Measurements from ENCODE around the gene PMPCB.
"Not testable (repeated sequence)": the region's sequence is repeated elsewhere in the genome, so short reads cannot be mapped to it uniquely, and the experiment has no call there.

PMPCB gene, protein sequence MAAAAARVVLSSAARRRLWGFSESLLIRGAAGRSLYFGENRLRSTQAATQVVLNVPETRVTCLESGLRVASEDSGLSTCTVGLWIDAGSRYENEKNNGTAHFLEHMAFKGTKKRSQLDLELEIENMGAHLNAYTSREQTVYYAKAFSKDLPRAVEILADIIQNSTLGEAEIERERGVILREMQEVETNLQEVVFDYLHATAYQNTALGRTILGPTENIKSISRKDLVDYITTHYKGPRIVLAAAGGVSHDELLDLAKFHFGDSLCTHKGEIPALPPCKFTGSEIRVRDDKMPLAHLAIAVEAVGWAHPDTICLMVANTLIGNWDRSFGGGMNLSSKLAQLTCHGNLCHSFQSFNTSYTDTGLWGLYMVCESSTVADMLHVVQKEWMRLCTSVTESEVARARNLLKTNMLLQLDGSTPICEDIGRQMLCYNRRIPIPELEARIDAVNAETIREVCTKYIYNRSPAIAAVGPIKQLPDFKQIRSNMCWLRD

GRCh38 chr7:103296901-103297836, at the start of gene PMPCB:
TSS of gene PMPCB (plus strand) at chr7:103297435. CDS start at chr7:103297460, 25 bp downstream.
- in situ Hi-C loops (cut with MboI; ENCODE audit: low sequenced_read_pairs, unreplicated experiment) = no loop called here
- peak; percentile 90 for DNase-seq (ENCODE audit: low spot score)
- TF ChIP-seq, protein P1, sequence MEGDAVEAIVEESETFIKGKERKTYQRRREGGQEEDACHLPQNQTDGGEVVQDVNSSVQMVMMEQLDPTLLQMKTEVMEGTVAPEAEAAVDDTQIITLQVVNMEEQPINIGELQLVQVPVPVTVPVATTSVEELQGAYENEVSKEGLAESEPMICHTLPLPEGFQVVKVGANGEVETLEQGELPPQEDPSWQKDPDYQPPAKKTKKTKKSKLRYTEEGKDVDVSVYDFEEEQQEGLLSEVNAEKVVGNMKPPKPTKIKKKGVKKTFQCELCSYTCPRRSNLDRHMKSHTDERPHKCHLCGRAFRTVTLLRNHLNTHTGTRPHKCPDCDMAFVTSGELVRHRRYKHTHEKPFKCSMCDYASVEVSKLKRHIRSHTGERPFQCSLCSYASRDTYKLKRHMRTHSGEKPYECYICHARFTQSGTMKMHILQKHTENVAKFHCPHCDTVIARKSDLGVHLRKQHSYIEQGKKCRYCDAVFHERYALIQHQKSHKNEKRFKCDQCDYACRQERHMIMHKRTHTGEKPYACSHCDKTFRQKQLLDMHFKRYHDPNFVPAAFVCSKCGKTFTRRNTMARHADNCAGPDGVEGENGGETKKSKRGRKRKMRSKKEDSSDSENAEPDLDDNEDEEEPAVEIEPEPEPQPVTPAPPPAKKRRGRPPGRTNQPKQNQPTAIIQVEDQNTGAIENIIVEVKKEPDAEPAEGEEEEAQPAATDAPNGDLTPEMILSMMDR (IDR thresholded peaks at IDR 0.05; ENCODE audit: borderline replicate concordance, control extremely low read depth, extremely low read depth, insufficient read depth, missing control alignments) = peak; percentile 89

DNA sequence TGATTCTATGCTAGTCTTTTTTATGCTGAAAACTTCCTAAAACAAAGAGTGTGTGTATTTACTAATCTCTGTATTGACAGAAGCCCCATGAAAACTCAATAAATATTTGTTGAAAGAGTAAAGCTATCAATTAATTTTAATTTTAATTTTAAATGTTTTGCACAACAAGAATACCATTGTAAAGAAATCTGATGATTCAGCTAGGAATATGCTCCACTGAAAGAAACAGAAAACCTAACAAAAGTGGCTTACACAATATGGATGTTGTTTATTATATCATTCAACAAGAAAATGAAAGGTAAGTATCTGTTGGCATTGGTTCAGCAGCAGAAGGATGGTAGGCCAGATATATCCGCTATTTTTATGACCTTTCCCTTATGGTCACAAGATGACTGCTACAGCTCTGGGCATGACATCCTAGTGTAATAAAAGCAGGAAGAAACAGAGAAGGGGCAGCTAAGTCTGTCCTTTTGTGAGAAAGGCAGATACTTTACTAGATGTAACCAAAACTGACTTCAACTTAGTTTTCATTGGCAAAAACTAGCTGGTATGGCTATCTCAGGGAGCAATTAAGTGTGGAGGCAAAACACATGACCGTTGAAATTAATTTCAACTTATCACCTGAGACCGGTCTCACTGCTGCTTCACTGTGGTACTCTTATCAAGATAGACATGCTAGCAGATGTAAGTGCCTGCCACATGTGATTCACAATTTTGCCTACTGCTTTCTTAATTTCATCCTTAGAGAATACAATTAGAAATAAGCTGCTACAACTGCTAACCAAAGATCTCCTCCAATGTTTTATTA, 43.3 kb upstream of the PMPCB start:
- DNase-seq (ENCODE audit: low spot score); in situ Hi-C loops (cut with MboI; ENCODE audit: low sequenced_read_pairs, unreplicated experiment): not testable (repeated sequence)

DNA sequence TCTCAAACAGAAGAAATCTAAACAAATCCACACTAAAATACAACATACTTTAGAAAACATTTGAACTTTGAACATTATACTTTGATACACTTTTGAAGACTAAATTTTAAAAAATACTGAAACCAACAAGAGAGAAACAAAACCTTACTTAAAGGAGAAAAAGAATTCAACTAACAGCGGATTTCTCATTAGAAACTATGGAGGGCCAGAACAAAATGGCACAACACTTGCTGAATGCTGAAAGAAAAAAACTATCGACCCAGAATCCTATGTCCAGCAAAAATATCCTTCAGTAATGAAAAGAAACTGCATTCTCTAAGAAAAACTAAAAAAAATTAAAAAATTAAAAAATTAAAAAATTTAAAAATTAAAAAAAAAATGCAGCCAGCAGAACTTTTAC, 33.2 kb upstream of the PMPCB start:
- DNase-seq (ENCODE audit: low spot score); in situ Hi-C loops (cut with MboI; ENCODE audit: low sequenced_read_pairs, unreplicated experiment): not testable (repeated sequence)

GRCh38 chr7:103266229-103266628, 31.0 kb upstream of the PMPCB start:
- DNase-seq (ENCODE audit: low spot score); in situ Hi-C loops (cut with MboI; ENCODE audit: low sequenced_read_pairs, unreplicated experiment): not testable (repeated sequence)

GRCh38 chr7:103273374-103273773, 23.9 kb upstream of the PMPCB start:
- in situ Hi-C loops (cut with MboI; ENCODE audit: low sequenced_read_pairs, unreplicated experiment); DNase-seq (ENCODE audit: low spot score): not testable (repeated sequence)

GRCh38 chr7:103274867-103275266, 22.4 kb upstream of the PMPCB start:
- in situ Hi-C loops (cut with MboI; ENCODE audit: low sequenced_read_pairs, unreplicated experiment); DNase-seq (ENCODE audit: low spot score): not testable (repeated sequence)

DNA sequence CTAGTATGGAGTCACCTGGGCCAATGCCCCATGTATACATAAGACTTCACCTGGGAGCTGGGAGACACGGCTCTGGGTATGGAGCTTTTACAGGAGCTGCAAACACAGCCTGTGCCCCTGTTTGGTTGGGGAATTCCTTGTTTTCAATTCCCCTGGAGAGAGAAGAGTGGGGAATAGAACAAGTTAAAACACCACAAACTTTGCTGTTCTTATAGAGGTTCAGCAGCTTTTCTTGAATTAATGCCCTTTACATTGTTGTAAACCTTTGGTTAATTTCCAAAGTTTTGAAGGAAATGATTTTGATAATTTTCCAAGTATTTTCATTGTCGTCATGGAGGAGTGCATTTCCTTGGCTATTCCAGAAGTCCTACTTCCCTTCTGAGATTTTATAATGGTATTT, 19.0 kb upstream of the PMPCB start:
- in situ Hi-C loops (cut with MboI; ENCODE audit: low sequenced_read_pairs, unreplicated experiment); DNase-seq (ENCODE audit: low spot score): not testable (repeated sequence)

DNA sequence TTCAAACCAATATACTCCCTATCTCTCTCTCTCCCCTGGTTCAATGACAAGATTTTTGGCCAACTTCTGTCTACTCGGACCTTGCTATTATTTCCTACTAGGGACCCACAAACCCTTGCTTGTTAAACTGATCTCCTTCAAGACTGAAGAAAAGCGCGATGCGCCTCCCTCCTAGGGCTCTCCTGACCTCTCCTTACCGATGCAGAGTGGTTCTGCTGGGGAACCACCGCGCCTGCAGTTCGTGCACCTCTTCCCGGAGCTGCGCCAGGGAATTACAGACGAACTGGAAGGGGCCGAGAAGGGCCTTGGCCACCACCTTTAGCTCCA, 17.6 kb upstream of the PMPCB start:
- in situ Hi-C loops (cut with MboI; ENCODE audit: low sequenced_read_pairs, unreplicated experiment); DNase-seq (ENCODE audit: low spot score): not testable (repeated sequence)

DNA sequence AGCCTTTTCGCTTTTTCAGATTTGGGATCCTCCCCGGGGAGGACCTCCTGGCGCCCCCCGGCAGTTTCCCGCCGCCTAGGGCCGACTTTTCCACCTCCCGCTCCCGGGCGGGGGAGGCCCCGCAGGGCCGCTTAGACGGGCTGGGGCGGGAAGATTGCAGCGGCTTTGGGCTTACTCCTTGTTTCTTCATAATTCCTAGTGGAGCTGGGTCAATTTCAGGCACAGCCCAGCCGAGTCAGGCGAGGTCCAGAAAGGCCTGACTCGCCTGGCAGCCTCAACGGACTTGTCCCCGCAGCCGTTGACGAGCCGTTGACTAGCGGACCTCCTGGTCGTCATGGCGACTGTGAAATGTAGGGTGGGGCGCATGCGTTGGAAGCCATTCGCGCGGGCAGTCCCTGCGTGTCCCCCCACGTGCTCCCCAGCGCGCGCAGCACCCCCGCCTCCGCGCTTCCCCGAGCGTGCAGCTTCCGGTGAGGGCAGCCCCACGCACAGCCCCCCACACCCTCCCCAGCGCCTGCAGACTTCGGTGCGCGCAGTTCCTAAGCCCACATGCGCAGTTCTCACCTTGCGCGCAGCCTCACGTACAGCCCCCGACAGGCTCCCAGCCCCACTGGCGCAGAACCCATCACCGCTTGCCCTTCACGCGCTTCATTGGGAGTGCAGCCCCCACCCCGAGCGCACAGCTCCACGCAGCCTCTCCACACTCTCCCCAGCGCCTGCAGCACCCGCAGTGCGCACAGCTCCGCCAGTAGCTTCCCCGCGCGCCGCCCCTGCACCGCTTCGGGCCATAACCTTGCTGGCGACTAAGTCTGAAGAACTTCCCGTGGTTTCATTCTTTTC, 17.1 kb upstream of the PMPCB start:
- DNase-seq (ENCODE audit: low spot score) = peak; percentile 52
- in situ Hi-C loops (cut with MboI; ENCODE audit: low sequenced_read_pairs, unreplicated experiment) = not testable (repeated sequence)

- DNase-seq (ENCODE audit: low spot score); in situ Hi-C loops (cut with MboI; ENCODE audit: low sequenced_read_pairs, unreplicated experiment): not testable (repeated sequence)
Observed at GRCh38 chr7:103280803-103281155, 16.5 kb upstream of the PMPCB start.

- DNase-seq (ENCODE audit: low spot score); in situ Hi-C loops (cut with MboI; ENCODE audit: low sequenced_read_pairs, unreplicated experiment): not testable (repeated sequence)
Observed at GRCh38 chr7:103282802-103283427, 14.3 kb upstream of the PMPCB start.

Data from GM13976 (cell line).